NK-92 (cell line): ENCODE results near the gene CCSER1.
"Not testable (repeated sequence)": the region's sequence is repeated elsewhere in the genome, so short reads cannot be mapped to it uniquely, and the experiment has no call there.

Experiments
- DNase-seq: peaks from one replicate; lab custom pipeline; 2025; ENCODE audit not compliant: unreplicated experiment; lab: John Stamatoyannopoulos, UW

The CCSER1 gene

GRCh38 chr4:91621446-91621845, 1494.3 kb downstream of the CCSER1 start:
- DNase-seq, result no peak

GRCh38 chr4:91622925-91623602, 1495.9 kb downstream of the CCSER1 start:
- no peak for DNase-seq

DNA sequence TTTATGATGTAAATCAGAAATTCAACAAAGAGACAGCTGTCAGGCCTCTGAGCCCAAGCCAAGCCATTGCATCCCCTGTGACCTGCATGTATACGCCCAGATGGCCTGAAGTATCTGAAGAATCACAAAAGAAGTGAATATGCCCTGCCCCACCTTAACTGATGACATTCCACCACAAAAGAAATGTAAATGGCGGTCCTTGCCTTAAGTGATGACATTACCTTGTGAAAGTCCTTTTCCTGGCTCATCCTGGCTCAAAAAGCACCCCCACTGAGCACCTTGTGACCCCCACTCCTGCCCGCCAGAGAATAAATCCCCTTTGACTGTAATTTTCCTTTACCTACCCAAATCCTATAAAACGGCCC, 1496.4 kb downstream of the CCSER1 start:
- not testable (repeated sequence) for DNase-seq

DNA sequence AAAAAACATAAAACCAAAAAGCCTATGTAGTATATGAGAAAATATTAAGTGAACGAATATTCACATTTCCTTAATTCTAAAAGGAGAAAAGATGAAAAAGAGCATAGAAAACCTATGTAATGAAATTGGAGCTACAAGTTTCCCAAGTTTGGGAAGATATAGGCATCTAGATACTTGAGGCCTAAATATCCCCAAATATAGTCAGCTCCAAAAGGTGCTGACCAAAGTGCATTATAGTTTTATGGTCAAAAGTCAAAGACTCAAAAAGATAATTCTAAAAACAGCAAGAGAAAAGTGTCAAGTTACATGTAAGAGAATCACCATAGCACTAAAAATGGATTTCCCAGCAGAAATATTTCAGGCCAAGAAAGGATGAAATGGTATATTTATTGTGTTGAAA, 1502.9 kb downstream of the CCSER1 start:
- DNase-seq, result no peak

- DNase-seq, result no peak
Measured at GRCh38 chr4:91630764-91631163, 1503.6 kb downstream of the CCSER1 start.

- no peak for DNase-seq
Measured at GRCh38 chr4:91631335-91631734, 1504.1 kb downstream of the CCSER1 start.

DNA sequence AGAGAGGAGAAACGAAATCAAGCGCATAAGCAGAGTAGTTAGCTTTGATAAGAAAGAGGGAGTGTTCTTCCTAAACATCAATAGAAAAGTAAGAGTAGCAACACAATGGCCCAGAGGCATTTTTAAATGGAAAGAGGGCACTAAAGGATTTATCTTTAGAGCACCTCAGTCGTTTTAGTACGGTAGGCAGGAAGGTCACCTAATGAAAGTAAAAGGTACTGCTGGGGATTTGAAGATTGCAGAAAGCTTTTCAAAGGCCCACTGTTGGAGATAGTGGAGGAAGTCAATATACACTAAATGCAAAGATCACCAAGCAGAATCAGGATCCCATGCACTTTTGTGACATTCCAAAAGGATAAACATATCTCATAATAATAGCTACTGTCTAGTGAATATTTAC, 1508.9 kb downstream of the CCSER1 start:
- DNase-seq, result no peak
